Activated T-cell treated with anti-CD3 and anti-CD28 coated beads for 48 hours (primary cell): ENCODE results near the gene GPS1.
A peak's percentile ranks its signal among the peaks of the same experiment; 100 is the strongest.

Source experiments
- DNase-seq: peaks from one replicate; pipeline ENCODE4 v3.0.0-alpha.2; 2020; ENCODE audit warnings: low read depth

The GPS1 gene

DNA sequence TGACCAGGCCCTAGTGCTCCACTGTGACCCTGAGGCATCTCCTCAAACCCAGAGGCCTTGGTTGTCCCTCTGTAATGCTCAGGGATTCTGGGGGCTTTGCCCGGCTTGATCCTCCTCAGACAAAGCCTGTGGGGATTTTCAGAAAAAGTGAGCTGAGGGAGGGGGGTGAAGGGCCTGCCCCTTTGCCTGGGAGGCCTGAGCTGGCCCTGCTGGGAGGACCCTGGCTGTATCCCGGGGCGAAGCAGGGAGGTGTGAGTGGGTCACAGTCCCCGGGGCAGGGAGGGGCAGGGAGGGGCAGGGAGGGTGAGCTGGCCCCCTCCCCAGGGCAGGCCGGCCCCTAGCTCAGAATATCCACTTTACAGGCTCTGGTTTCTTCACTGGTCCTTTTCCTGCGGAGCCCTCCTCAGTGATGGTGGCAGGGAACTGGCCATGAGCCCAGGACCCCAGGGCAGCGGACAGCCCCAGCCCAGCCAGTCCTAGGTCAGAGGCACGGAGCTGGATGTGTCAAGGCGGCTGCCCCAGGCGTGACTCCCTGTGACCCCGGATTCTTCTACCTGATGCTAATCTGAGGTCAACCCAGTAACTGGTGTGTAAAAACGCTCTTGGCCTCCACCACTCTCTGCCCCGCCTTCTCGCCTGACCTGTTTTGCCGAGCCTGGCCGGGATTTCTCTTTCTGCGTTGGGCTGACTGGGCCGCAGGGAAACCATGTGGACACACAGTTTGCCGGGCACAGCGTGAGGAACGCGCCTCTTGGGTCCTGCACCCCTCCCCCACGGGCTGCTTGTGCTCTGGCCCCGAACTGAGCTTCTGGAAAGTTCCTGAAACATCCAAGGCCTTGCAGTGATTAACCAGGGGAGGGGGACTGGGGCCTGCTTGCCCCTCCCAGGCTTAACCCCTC lies 52.1 kb downstream of the GPS1 start:
- DNase-seq = no peak

DNA sequence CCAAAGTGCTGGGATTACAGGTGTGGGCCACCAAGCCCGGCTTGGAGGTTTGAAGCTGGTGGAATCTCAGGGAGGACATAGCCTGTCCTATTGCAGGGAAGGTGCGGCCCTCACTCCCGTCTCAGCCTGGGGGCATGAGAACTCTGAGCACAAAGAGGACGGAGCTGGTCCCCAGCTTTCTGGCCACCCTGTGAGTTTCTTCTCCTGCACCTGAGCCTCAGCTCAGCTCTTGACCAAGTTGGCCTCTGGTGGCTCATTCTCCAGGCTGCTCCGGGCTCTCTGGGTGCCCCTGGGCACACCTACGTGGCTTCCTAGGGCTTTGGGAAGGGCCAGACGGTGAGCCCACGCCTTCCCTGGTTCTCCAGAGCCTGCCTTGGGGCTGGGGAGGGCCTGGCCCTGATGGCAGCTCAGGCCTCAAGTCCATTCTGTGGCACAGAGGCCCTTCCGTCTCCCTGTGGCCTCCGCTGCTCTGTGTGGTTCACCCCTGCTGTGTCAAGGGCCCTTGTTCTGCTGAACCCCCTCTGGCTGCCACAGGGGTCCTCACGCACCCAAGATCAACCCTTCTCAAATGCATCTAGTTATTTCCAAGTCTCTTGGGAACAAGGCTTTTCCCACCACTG lies 53.2 kb downstream of the GPS1 start:
- no peak for DNase-seq

DNA sequence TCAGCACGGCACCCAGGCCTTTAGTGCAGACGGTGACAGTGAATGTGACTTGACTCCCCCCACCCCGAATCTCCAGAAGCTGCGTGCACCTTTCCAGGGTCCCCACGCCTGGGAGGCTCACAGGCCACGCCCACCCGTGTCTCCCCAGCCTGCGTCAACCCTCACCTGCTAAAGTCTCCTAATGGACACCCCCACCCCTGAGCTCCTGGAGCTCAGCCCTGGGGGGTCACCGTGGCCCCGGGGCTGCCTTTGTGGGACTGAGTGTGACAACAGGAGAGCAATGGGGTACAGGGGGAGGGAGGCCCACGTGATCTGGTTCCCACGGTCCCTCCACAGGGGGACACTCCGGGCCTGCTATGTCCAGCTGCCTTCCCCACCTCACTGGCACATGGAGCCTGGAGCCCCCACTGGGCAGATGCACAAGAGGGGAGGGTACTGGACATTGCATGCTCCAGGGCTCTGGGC lies 53.8 kb downstream of the GPS1 start:
- DNase-seq = no peak

DNA sequence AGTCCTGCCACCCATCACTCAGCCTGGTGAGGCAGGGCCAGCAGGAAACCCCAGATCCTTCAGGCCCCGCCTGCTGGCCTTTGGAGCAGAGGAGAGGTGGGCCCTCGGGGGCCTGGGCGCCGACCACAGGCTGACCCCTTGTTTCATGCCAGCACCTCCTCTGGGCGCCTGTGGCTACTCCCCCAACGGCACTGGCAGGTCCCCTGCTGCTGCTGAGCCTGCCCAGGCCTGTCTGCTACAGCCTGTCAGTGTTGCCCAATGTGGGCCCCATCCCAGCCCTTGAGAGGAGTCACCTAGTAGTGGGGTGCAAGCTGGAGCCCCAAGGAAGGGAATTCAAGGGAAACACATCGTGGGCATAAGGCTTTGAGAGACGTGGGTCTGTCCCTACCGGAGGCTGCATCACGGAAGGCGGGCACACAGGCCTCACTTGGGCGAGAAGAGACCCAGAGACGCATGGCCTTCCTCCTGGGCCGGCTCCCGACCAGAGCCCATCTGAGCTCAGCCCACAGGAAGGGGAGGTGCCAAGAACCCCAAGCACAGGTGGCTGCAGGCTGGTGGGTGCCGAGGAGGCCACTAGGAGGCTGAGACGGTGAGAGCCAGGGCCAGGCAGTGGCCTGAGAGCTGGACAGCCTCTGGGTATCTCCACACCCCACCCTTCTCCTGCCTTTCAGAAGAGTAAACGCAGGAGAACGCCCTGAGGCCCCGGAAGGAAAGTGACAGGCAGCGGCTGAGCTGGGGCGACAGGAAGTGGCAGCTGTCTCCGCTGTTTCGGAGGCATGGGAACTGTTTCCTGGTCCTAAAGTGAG lies 54.4 kb downstream of the GPS1 start:
- DNase-seq = peak; percentile 67

DNA sequence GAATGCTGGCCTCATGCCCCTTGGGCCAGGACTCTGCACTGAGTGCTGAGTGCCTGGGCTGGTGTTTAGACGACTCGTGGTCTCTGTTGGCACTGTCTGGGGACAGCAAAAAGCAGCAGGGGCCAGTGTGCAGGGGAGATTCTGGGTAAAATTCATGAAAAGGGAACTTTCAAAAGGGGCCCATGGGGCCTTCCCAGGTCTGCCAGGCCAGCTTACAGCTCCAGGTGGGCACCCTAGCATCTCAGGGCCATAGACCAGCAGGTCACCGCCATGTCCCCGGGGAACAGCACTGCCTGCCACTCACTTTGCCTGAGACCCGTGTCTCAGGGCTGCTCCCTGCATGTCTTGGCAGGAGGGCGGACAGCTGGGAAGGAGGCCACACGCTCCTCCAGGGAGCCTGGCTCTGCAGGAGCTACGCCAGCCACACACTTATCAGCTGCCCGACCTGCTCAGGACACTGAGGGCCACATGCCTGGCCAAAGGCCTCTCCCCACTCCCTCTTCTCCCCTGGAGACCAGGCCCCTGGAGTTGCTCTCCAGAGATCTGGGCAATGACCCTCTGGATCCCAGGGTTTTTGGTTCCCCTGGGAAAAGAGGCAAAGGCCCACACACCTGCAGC lies 55.1 kb downstream of the GPS1 start:
- DNase-seq = no peak
